GM21360 (cell line): ENCODE data around the gene RPP38.

Source experiments
- ATAC-seq: cut with Tn5 transposase; IDR thresholded peaks from one replicate; pipeline ENCODE4 v1.9.1; 2021; ENCODE audit warnings: mild to moderate bottlenecking, moderate library complexity; ENCODE audit not compliant: unreplicated experiment

The RPP38 gene

GRCh38 chr10:15106352-15107013 is 9.3 kb downstream of the RPP38 start:
- no peak for ATAC-seq

GRCh38 chr10:15112657-15113056 is 15.5 kb downstream of the RPP38 start:
- no peak for ATAC-seq

- ATAC-seq = no peak
Observed at GRCh38 chr10:15113766-15114165, 16.6 kb downstream of the RPP38 start.

GRCh38 chr10:15116225-15116624 is 19.1 kb downstream of the RPP38 start:
- ATAC-seq = no peak

- ATAC-seq = no peak
Observed at GRCh38 chr10:15118615-15119014, 21.5 kb downstream of the RPP38 start.

- no peak for ATAC-seq
Observed at GRCh38 chr10:15120523-15120922, 23.4 kb downstream of the RPP38 start.

GRCh38 chr10:15121707-15122106 is 24.6 kb downstream of the RPP38 start:
- ATAC-seq = no peak

- peak; percentile 92 for ATAC-seq
Observed at GRCh38 chr10:15122477-15123030, 25.4 kb downstream of the RPP38 start.

GRCh38 chr10:15123749-15124184 is 26.6 kb downstream of the RPP38 start:
- ATAC-seq = no peak

GRCh38 chr10:15124190-15124589 is 27.0 kb downstream of the RPP38 start:
- no peak for ATAC-seq

GRCh38 chr10:15124908-15125307 is 27.8 kb downstream of the RPP38 start:
- ATAC-seq = no peak

GRCh38 chr10:15131330-15131729 is 34.2 kb downstream of the RPP38 start:
- ATAC-seq = no peak

GRCh38 chr10:15136129-15137035 is 39.2 kb downstream of the RPP38 start:
- no peak for ATAC-seq

- ATAC-seq = no peak
Observed at GRCh38 chr10:15137036-15137359, 39.8 kb downstream of the RPP38 start.

GRCh38 chr10:15137636-15138035 is 40.5 kb downstream of the RPP38 start:
- ATAC-seq = no peak

GRCh38 chr10:15140698-15141097 is 43.5 kb downstream of the RPP38 start:
- ATAC-seq = no peak

GRCh38 chr10:15141136-15142054 is 44.2 kb downstream of the RPP38 start:
- peak; percentile 98 for ATAC-seq

GRCh38 chr10:15144788-15145187 is 47.6 kb downstream of the RPP38 start:
- ATAC-seq = no peak

GRCh38 chr10:15146366-15146765 is 49.2 kb downstream of the RPP38 start:
- no peak for ATAC-seq

- ATAC-seq = no peak
Observed at GRCh38 chr10:15147594-15148392, 50.6 kb downstream of the RPP38 start.
